Stimulated activated effector memory CD8-positive, alpha-beta T cell treated with anti-CD3 and anti-CD28 coated beads, Interleukin-12 subunit alpha, Interleukin-12 subunit beta, amount 100 ng/mL, for 72 hours (primary cell): ENCODE results near the gene OR4K2.

Experiments used
- ATAC-seq: fragments of 150-1000 bp; cut with Tn5 transposase; 2 replicates; pipeline ENCODE4 v1.10.0; 2021
- DNase-seq, 2 donors: peaks; one replicate each; pipeline ENCODE4 v3.0.0; 2021 to 2022; ENCODE audit warnings: low spot score in 2 of 2
- H3K27ac Mint-ChIP-seq: one replicate; pipeline ENCODE4 v1.8.0; 2022; ENCODE audit warnings: mild to moderate bottlenecking, mixed read lengths
- H3K36me3 Mint-ChIP-seq: one replicate; pipeline ENCODE4 v1.8.0; 2022; ENCODE audit warnings: mild to moderate bottlenecking, mixed read lengths
- H3K4me1 Mint-ChIP-seq: one replicate; pipeline ENCODE4 v1.8.0; 2022; ENCODE audit warnings: mixed read lengths
- H3K4me3 Mint-ChIP-seq: one replicate; pipeline ENCODE4 v1.8.0; 2022; ENCODE audit warnings: mild to moderate bottlenecking, mixed read lengths
- H3K9me3 Mint-ChIP-seq: one replicate; pipeline ENCODE4 v1.8.0; 2022; ENCODE audit warnings: mixed read lengths

The OR4K2 gene

GRCh38 chr14:19917955-19918518, 43.1 kb downstream of the OR4K2 start:
- DNase-seq: no peak
- H3K27ac Mint-ChIP-seq: no peak overlapping the region
- no peak for ATAC-seq
- no peaks in the 10 kb centered on the region for H3K36me3 Mint-ChIP-seq
- no peak overlapping the region for H3K4me3 Mint-ChIP-seq
- H3K4me1 Mint-ChIP-seq: no peaks in the 10 kb centered on the region
- no peaks in the 10 kb centered on the region for H3K9me3 Mint-ChIP-seq

- no peaks in the 10 kb centered on the region for H3K9me3 Mint-ChIP-seq
- no peak overlapping the region for H3K4me3 Mint-ChIP-seq
- DNase-seq (no peak), ATAC-seq (no peak)
- no peaks in the 10 kb centered on the region for H3K36me3 Mint-ChIP-seq
- H3K27ac Mint-ChIP-seq: no peak overlapping the region
- H3K4me1 Mint-ChIP-seq: no peaks in the 10 kb centered on the region
Observed at GRCh38 chr14:19918553-19919264, 43.8 kb downstream of the OR4K2 start.

GRCh38 chr14:19920021-19920657, 45.2 kb downstream of the OR4K2 start, which contains the start of gene OR4K5:
OR4K5 (plus strand) TSS chr14:19920607; CDS start chr14:19920607, 0 bp downstream.
- no peaks in the 10 kb centered on the region for H3K4me1 Mint-ChIP-seq
- no peak within 1 kb of the TSS for H3K27ac Mint-ChIP-seq
- DNase-seq: no peak
- H3K4me3 Mint-ChIP-seq: no peak within 1 kb of the TSS
- H3K9me3 Mint-ChIP-seq: no peaks in the 10 kb centered on the region
- H3K36me3 Mint-ChIP-seq: no peaks in the 10 kb centered on the region
- ATAC-seq: no peak

- H3K4me1 Mint-ChIP-seq: no peaks in the 10 kb centered on the region
- no peaks in the 10 kb centered on the region for H3K9me3 Mint-ChIP-seq
- ATAC-seq (no peak), DNase-seq (no peak)
- H3K27ac Mint-ChIP-seq: no peak within 1 kb of the TSS
- no peaks in the 10 kb centered on the region for H3K36me3 Mint-ChIP-seq
- no peak within 1 kb of the TSS for H3K4me3 Mint-ChIP-seq
Observed at GRCh38 chr14:19930617-19931016, 55.7 kb downstream of the OR4K2 start, which contains the start of gene OR4K1. OR4K1 (plus strand) TSS chr14:19930917; CDS start chr14:19935667, 4,750 bp downstream.
